B cell (primary cell): Measurements from ENCODE around the gene GPR156. TPM values are rescaled to one million over a fixed set of nuclear protein-coding genes. Genes with fewer than 3 reads are reported as not detected.

ENCODE experiments used
- ATAC-seq: fragments of 200-7000 bp; cut with Tn5 transposase; one replicate; pipeline ENCODE4 v1.10.0; 2021; ENCODE audit warnings: low read depth, mild to moderate bottlenecking, moderate number of reproducible peaks, moderate library complexity
- CTCF ChIA-PET: fragments of 350-600 bp; sonication (Branson Sonifier 250); formaldehyde crosslinking; loops from one replicate; lab custom pipeline; 2021; ENCODE audit warnings: antibody characterized with exemption, inconsistent platforms; lab: Charles Lee
- POLR2A ChIA-PET: fragments of 350-600 bp; sonication (Branson Sonifier 250); formaldehyde crosslinking; loops from one replicate; lab custom pipeline; 2021; ENCODE audit warnings: antibody characterized with exemption; lab: Charles Lee
- DNase-seq: peaks from one replicate; pipeline ENCODE4 v3.0.0; 2013
- H2AFZ ChIP-seq: 2 replicates; pipeline ENCODE4 v1.6.1; 2012; ENCODE audit warnings: mild to moderate bottlenecking, low read depth, low read length; ENCODE audit not compliant: insufficient read depth, poor library complexity, severe bottlenecking
- H3K27ac ChIP-seq, 2 donors: 1 replicate in 1 of 2; 2 replicates in 1 of 2; pipeline ENCODE4 v1.5.1; 2012 to 2013; ENCODE audit warnings: low read length in 2 of 2, mild to moderate bottlenecking in 2 of 2, moderate library complexity in 1 of 2
- H3K27me3 ChIP-seq, 4 experiments: fragments of 200-600 bp in 1 of 4; sonication (generic) in 1 of 4; replicated peaks in 1 of 4; 1 replicate in 2 of 4; 2 replicates in 2 of 4; pipeline versions ENCODE4 v1.6.1 to v1.7.0; 2013 to 2016; ENCODE audit warnings: low read length in 3 of 4, mild to moderate bottlenecking in 2 of 4, mixed read lengths in 1 of 4, moderate library complexity in 1 of 4; ENCODE audit not compliant: insufficient read depth in 4 of 4, control insufficient read depth in 3 of 4; ENCODE audit errors: control extremely low read depth in 1 of 4
- H3K36me3 ChIP-seq, 2 experiments: replicated peaks in 1 of 2; 1 replicate in 1 of 2; 2 replicates in 1 of 2; pipeline versions ENCODE4 v1.6.1 to v1.7.1; 2013; ENCODE audit warnings: low read length in 1 of 2; ENCODE audit not compliant: insufficient read depth in 2 of 2, control insufficient read depth in 1 of 2; ENCODE audit errors: control extremely low read depth in 1 of 2, extremely low read depth in 1 of 2
- H3K4me1 ChIP-seq, 2 donors: fragments of 200-600 bp in 1 of 2; sonication (generic) in 1 of 2; 1 replicate in 1 of 2; 2 replicates in 1 of 2; pipeline versions ENCODE4 v1.5.1 to v1.6.1; 2013 to 2017; ENCODE audit warnings: low read length in 2 of 2; ENCODE audit not compliant: control insufficient read depth in 2 of 2, insufficient read depth in 2 of 2
- H3K4me2 ChIP-seq: replicated peaks from 2 replicates; pipeline ENCODE3; 2012; ENCODE audit warnings: mild to moderate bottlenecking, low read depth, low read length; ENCODE audit not compliant: poor library complexity, severe bottlenecking
- H3K4me3 ChIP-seq, 5 experiments: fragments of 200-600 bp in 1 of 5; sonication (generic) in 1 of 5; 1 replicate in 3 of 5; 2 replicates in 2 of 5; pipeline versions ENCODE4 v1.5.1 to v1.7.0; 2011 to 2016; ENCODE audit warnings: low read length in 4 of 5, mild to moderate bottlenecking in 4 of 5, low read depth in 2 of 5, control low read depth in 1 of 5, moderate library complexity in 1 of 5; ENCODE audit not compliant: insufficient read depth in 1 of 5; ENCODE audit errors: control extremely low read depth in 1 of 5, extremely low read depth in 1 of 5
- H3K79me2 ChIP-seq: fragments of 200-600 bp; sonication (generic); one replicate; pipeline ENCODE4 v1.6.0; 2016; ENCODE audit warnings: low read length; ENCODE audit not compliant: control insufficient read depth, insufficient read depth
- H3K9ac ChIP-seq: fragments of 200-600 bp; sonication (generic); 2 replicates; pipeline ENCODE4 v1.6.1; 2017; ENCODE audit warnings: mild to moderate bottlenecking, low read length, moderate library complexity
- H3K9me3 ChIP-seq, 3 donors: one replicate each; pipeline versions ENCODE4 v1.6.1 to v1.7.1; 2013; ENCODE audit warnings: low read length in 2 of 3; ENCODE audit not compliant: control insufficient read depth in 2 of 3, insufficient read depth in 1 of 3; ENCODE audit errors: control extremely low read depth in 1 of 3
- H4K20me1 ChIP-seq: 2 replicates; pipeline ENCODE4 v1.6.0; 2012; ENCODE audit warnings: mild to moderate bottlenecking, low read length; ENCODE audit not compliant: insufficient read depth, control insufficient read depth, poor library complexity, severe bottlenecking
- H3K27ac Mint-ChIP-seq: one replicate; pipeline ENCODE4 v1.8.0; 2021; ENCODE audit warnings: mixed read lengths
- H3K27me3 Mint-ChIP-seq: one replicate; pipeline ENCODE4 v1.8.0; 2021; ENCODE audit warnings: mixed read lengths
- H3K4me1 Mint-ChIP-seq: one replicate; pipeline ENCODE4 v1.8.0; 2021; ENCODE audit warnings: mixed read lengths
- H3K4me3 Mint-ChIP-seq: one replicate; pipeline ENCODE4 v1.8.0; 2021; ENCODE audit warnings: mixed read lengths
- H3K9me3 Mint-ChIP-seq: one replicate; pipeline ENCODE4 v1.8.0; 2022; ENCODE audit warnings: mixed read lengths; ENCODE audit not compliant: insufficient read depth
- EZH2 ChIP-seq: IDR thresholded peaks from 2 replicates; pipeline ENCODE4 v1.6.1; 2012; ENCODE audit warnings: borderline replicate concordance, low read depth, mild to moderate bottlenecking, moderate library complexity, low read length; ENCODE audit not compliant: insufficient read depth, poor library complexity, severe bottlenecking
- WGBS: methylation state at CpG from one replicate; pipeline ENCODE4 v1.1.5; 2013; ENCODE audit warnings: missing lambda C conversion rate; ENCODE audit not compliant: insufficient coverage; 5-methylcytosine and 5-hydroxymethylcytosine counted together
- intact Hi-C: fragments of 100-400 bp; cut with micrococcal nuclease; formaldehyde crosslinking; loops from one replicate; pipeline ENCODE4 v1.10.0; 2022
- polyA plus RNA-seq: library from polyadenylated mRNA; depleted of rRNA; stranded (reverse); fragments of >200 nt; gene quantifications from 2 replicates; pipeline ENCODE4 v1.2.3, GENCODE V29; 2012
- total RNA-seq, 2 donors: library from RNA; stranded (reverse); fragments of 120-200 nt in 1 of 2; gene quantifications; 1 replicate in 1 of 2; 2 replicates in 1 of 2; pipeline versions ENCODE4 v1.2.3 to v1.2.4, GENCODE V29; 2013 to 2022
- TF ChIP-seq, protein P1 (sequence below): fragments of 200-600 bp; IDR thresholded peaks from one replicate; pipeline ENCODE4 v1.8.0; 2022; ENCODE audit warnings: antibody characterized with exemption, mild to moderate bottlenecking

Gene GPR156
- total and polyA plus RNA-seq, 2 donors (not counting 1 experiment from before 2014, with no cell fraction given): 0.03 to 0.20 TPM

DNA sequence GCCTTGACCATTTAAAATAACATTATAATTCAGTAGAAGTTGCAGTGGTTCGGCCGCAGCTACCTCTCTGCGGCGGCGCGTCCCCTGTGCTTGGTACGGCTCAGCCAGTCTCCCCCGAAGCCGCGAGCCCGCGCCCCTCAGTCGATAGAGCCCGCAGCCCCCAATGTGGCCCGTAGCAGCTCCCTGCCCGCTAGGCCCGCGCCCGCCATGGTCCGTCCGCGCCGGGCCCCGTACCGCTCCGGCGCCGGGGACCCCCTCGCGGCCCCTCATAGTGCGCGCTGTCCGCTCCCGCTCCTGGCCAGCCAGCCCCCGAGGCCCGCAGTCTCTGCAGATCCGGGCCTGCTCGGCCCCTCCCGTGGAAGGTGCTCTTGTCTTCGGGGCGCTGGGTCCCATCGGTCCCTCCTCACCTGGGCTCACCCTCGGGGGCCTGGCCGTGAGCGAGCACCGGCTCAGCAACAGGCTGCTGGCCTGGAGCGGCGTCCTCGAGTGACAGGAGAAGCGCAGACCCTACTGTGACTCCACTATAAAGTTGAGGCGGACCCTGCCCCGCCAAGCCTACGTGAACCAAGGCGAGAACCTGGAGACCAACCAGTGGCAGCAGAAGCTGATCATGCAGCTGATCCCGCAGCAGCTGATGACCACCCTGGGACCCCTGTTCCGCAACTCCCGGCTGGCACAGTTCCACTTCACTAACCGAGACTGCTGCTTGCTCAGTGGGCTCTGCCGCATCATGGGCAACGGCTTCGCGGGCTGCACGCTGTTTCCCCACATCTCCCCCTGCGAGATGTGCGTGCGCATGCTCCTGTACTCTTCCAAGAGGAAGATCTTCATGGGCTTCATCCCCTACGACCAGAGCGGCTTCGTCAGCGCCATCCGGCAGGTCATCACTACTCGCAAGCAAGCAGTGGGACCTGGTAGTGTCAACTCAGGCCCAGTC, 21.8 kb upstream of the GPR156 start:
- no peak overlapping the region for H2AFZ ChIP-seq
- H3K9ac ChIP-seq: no peak overlapping the region
- intact Hi-C loops: no loop called here
- H4K20me1 ChIP-seq: no peaks in the 10 kb centered on the region
- 78% methylated on average over 59 of the region's 72 CpGs for WGBS
- H3K9me3 Mint-ChIP-seq: no peaks in the 10 kb centered on the region
- no peak overlapping the region for H3K27ac ChIP-seq
- H3K4me3 ChIP-seq: no peak overlapping the region
- DNase-seq (no peak), ATAC-seq (no peak)
- no peak overlapping the region for H3K4me2 ChIP-seq
- TF ChIP-seq, protein P1, sequence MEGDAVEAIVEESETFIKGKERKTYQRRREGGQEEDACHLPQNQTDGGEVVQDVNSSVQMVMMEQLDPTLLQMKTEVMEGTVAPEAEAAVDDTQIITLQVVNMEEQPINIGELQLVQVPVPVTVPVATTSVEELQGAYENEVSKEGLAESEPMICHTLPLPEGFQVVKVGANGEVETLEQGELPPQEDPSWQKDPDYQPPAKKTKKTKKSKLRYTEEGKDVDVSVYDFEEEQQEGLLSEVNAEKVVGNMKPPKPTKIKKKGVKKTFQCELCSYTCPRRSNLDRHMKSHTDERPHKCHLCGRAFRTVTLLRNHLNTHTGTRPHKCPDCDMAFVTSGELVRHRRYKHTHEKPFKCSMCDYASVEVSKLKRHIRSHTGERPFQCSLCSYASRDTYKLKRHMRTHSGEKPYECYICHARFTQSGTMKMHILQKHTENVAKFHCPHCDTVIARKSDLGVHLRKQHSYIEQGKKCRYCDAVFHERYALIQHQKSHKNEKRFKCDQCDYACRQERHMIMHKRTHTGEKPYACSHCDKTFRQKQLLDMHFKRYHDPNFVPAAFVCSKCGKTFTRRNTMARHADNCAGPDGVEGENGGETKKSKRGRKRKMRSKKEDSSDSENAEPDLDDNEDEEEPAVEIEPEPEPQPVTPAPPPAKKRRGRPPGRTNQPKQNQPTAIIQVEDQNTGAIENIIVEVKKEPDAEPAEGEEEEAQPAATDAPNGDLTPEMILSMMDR: no peak
- TF ChIP-seq EZH2: no peak
- H3K36me3 ChIP-seq: no peaks in the 10 kb centered on the region
- POLR2A ChIA-PET: no interaction called here
- no peaks in the 10 kb centered on the region for H3K27me3 ChIP-seq
- no peaks in the 10 kb centered on the region for H3K79me2 ChIP-seq
- no peaks in the 10 kb centered on the region for H3K4me1 Mint-ChIP-seq
- CTCF ChIA-PET: no interaction called here
- H3K9me3 ChIP-seq: peaks cover 0 to 13% (median 0%) of the 10 kb centered on the region in 3 donors
- H3K27me3 Mint-ChIP-seq: no peaks in the 10 kb centered on the region
- H3K27ac Mint-ChIP-seq: no peak overlapping the region
- no peak overlapping the region for H3K4me3 Mint-ChIP-seq
- H3K4me1 ChIP-seq: no peaks in the 10 kb centered on the region

DNA sequence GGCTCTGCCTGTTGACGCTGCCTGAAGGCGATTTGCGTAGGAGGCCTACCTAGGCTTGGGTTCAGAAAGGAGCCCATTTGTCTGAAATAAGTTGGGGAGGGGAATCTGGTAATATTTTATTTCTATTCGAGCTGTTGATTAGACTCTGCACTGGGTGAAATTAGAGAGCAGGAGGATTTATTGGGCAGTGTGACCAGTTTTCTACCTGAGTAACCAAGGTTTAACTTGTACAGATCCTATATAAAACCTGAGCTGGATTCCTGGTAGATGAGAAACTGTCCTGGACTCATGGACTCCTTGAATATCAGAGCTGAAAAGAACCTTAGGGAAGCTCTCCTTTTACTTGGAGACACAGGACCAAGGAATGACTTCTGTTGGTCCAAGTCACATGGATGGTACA, 19.6 kb upstream of the GPR156 start:
- intact Hi-C loops: no loop called here
- Histone ChIP-seq H4K20me1 (no peaks in the 10 kb centered on the region), H3K9me3 (peaks cover 0 to 13% (median 0%) of the 10 kb centered on the region in 3 donors), H3K9ac (no peak overlapping the region), H3K4me1 (no peaks in the 10 kb centered on the region), H3K36me3 (no peaks in the 10 kb centered on the region), H3K79me2 (no peaks in the 10 kb centered on the region), H3K27ac (no peak overlapping the region), H3K4me3 (no peak overlapping the region), H3K4me2 (no peak overlapping the region), H2AFZ (no peak overlapping the region), H3K27me3 (no peaks in the 10 kb centered on the region)
- H3K4me3 Mint-ChIP-seq: no peak overlapping the region
- H3K9me3 Mint-ChIP-seq: no peaks in the 10 kb centered on the region
- no peaks in the 10 kb centered on the region for H3K4me1 Mint-ChIP-seq
- ChIA-PET CTCF (no interaction called here), POLR2A (no interaction called here)
- no peak for TF ChIP-seq EZH2
- TF ChIP-seq, protein P1: no peak
- WGBS: 97% methylated on average over 4 of the region's 4 CpGs
- no peak overlapping the region for H3K27ac Mint-ChIP-seq
- H3K27me3 Mint-ChIP-seq: no peaks in the 10 kb centered on the region
- ATAC-seq (no peak), DNase-seq (no peak)
